GM19452 (cell line): ENCODE data around the gene ZNF835.

Experiments
- ATAC-seq: cut with Tn5 transposase; IDR thresholded peaks from one replicate; pipeline ENCODE4 v1.9.1; 2021; ENCODE audit not compliant: unreplicated experiment

ZNF835 gene

DNA sequence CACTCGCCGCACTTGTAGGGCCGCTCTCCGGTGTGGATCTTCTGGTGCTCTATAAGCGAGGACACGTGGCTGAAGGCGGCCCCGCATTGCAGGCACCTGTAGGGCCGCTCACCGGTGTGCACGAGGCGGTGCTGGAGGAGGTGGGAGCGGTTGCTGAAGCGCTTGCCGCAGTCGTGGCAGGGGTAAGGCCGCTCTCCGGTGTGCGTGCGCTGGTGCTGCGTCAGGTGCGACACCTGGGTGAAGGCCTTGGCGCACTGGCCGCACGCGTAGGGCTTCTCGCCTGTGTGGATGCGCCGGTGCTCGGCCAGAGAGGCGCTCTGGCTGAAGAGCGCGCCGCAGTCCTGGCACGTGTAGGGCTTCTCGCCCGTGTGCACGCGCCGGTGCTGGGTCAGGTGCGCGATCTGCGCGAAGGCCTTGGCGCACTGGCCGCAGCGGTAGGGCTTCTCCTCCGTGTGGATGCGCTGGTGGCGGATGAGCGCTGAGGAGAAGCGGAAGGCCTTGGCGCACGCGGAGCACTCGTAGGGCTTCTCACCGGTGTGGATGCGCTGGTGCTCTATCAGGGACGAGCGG is 7.5 kb downstream of the ZNF835 start:
- no peak for ATAC-seq

- no peak for ATAC-seq
These were observed 10.3 kb downstream of the ZNF835 start for GRCh38 chr19:56661248-56661647.

DNA sequence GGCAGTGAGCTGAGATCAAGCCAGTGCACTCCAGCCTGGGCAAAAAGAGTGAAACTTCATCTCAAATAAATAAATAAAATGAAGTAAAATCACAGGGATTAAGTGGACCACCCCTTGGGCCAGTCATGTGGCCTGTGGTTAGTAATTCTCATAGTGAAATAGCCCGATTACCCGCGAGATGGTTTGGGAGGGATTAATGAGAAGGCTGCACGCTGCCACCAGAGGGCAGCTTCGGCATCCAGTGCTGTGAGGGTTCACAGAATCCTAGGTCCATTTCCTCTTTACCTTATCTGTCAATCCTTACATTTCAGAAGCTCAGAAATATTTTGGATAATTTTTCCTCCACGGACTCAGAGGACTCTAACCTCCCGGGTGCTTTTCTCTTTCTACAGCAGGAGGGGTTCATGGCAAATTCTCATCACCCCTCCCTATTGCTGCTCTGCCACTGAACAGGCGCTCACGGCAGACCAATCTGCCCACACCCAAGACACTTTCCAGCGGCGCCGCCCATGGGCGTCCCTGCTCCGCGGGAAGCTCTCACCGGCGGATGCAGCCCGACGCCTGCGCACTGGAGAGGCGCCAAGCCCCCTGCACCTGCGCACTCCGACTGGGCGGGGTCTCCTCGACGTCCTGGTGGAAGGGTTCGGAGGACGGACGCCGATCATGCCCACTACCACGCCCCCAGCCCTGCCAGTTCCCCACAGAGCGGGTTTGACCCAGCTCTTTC is 11.0 kb downstream of the ZNF835 start:
- no peak for ATAC-seq

DNA sequence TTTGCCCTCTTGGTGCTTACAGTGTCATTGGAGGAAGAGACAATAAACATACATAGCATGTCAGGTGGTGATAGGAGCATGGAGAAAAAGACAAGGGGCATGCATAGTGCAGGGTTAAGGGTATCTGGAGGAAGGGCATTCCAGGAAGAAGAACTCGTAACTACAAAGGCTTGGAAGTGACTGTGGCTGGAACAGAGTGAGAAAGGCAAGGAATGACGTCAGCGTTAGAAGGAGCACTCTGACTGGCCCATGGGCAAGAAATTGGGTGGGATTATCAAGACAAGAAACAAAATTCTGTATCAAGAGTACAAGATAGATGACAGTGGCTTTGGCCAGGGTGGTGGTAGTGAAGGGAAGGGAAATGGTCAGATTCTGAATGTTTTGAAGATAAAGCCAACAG is 17.4 kb downstream of the ZNF835 start:
- no peak for ATAC-seq

GRCh38 chr19:56643460-56643955 is 28.0 kb downstream of the ZNF835 start:
- ATAC-seq = no peak

- no peak for ATAC-seq
These were observed 28.7 kb downstream of the ZNF835 start, which contains the start of gene SMIM17 for GRCh38 chr19:56642711-56643459. TSS of gene SMIM17 (plus strand) at chr19:56643159. CDS start at chr19:56645668, 2,509 bp downstream.

GRCh38 chr19:56639217-56639616 is 32.3 kb downstream of the ZNF835 start:
- ATAC-seq = no peak

- ATAC-seq = no peak
These were observed 33.5 kb downstream of the ZNF835 start for GRCh38 chr19:56637976-56638555.

DNA sequence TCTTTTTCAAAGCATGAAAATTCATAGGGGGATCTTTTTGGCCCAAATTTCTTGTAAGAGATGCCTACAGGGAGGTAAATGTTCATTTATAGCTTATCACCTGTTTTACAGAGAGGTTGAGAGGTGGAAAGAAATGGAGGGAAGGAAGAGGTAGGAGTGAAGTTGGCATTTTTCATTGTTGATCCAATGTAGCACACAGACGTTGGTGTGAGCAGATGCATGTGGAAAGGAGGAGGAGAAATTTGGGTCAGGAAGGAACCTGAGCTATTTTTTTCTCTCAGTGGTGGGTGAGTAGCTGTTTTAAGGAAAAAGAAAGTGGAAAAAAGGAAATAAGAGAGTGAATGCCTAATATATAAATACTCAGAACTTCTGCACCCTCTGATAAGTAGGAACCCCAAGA is 38.5 kb downstream of the ZNF835 start:
- ATAC-seq = no peak

DNA sequence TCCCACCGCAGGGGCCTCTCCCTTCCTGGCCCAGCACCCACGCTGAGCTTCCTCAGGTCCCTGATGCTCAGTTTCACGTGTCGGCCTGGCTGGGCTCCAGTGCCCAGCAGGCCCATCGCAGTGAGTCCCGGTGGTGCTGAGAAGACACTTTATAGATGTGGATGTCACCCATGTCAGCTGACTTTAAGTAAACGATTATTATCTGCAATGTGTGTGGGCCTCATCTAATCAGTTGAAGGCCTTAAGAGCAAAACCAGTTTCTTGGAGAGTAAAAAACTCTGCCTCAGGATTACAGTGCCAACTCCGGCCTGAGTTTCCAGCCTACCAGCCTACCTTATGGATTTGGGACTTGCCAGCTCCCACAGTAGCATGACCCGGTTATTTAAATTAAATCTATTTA is 45.8 kb downstream of the ZNF835 start:
- ATAC-seq = no peak

DNA sequence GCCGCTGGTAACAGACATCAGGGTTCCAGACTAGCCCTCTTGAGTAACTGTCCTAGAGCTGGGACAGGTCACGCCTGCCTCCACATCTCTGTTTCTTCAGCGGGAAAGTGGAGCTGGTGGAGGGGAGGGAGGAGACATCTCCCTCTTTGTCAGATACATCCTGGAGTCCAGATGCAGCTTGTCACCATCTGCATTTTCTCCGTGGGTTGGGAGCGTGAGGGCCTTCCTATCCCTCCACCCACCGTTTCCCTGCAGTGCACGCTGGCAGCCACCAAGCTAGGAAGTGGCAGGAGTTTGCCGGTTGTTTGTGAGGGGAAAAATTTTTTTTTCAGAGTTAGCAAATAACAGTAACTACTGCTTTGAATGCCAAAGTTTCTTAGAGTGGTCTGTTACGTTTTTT is 48.6 kb downstream of the ZNF835 start:
- no peak for ATAC-seq

DNA sequence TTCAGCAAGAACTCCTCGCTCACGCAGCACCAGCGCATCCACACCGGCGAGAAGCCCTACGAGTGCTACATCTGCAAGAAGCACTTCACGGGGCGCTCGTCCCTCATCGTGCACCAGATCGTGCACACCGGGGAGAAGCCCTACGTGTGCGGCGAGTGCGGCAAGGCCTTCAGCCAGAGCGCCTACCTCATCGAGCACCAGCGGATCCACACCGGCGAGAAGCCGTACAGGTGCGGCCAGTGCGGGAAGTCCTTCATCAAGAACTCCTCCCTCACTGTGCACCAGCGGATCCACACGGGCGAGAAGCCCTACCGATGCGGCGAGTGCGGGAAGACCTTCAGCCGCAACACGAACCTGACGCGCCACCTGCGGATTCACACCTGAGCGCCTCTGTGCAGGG is 49.2 kb downstream of the ZNF835 start:
- no peak for ATAC-seq

- no peak for ATAC-seq
These were observed 52.4 kb downstream of the ZNF835 start for GRCh38 chr19:56619121-56619520.

- no peak for ATAC-seq
These were observed 54.0 kb downstream of the ZNF835 start for GRCh38 chr19:56617531-56617930.

DNA sequence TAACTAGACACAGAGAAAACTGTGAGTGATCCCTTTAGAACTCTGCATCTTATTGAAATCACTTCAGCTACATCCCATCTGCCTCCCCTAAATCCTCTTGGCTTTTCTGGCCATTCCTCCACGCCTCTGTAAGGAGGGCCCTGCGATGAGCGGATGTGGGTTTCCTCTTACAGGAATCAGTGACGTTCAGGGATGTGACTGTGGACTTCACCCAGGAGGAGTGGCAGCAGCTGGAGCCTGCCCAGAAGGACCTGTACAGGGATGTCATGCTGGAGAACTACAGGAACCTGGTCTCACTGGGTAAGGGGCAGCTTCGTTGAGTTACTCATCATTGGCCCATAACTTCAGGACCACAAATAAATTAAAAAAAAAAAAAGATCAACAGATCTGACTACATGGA is 57.9 kb downstream of the ZNF835 start:
- ATAC-seq = no peak

DNA sequence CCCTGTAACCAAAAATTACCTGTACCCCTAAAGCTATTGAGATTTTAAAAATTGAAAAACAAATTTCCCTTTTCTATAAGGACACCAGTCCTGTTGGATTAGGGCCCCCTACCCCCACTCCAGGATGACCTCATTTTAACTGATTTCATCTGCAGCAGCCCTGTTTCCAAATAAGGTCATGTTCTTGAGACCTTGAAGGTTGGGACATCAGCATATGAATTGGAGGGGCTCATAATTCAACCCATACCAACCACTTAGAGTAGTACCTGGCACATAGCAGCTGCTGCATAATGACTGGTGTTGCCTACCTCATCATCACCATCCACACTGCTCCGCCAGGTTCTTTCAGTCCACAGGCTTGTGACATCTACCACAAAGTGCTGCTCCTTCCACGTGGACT is 58.8 kb downstream of the ZNF835 start:
- no peak for ATAC-seq
